ENCODE results near the gene ARCN1. TPM values are rescaled to one million over a fixed set of nuclear protein-coding genes. Genes with fewer than 3 reads are reported as not detected.

ARCN1 gene
- total and polyA plus RNA-seq, 2 donors (not counting 1 experiment from before 2014, with no cell fraction given) = 42.9 to 83.2 TPM

- Histone ChIP-seq H3K79me2 (ENCODE audit: control insufficient read depth, insufficient read depth, low read length) (no peaks in the 10 kb centered on the region), H2AFZ (ENCODE audit: insufficient read depth, low read depth, low read length, poor library complexity, severe bottlenecking) (no peak overlapping the region), H3K4me1 (ENCODE audit: control insufficient read depth in 2 of 2, insufficient read depth in 2 of 2, low read length in 2 of 2) (peaks cover 14 to 21% of the 10 kb centered on the region in 2 donors), H3K9ac (ENCODE audit: low read length) (no peak overlapping the region), H4K20me1 (ENCODE audit: control insufficient read depth, insufficient read depth, low read length, poor library complexity, severe bottlenecking) (no peaks in the 10 kb centered on the region), H3K4me3 (ENCODE audit: control extremely low read depth in 1 of 5, extremely low read depth in 1 of 5, insufficient read depth in 1 of 5, low read depth in 2 of 5, low read length in 4 of 5) (no peak overlapping the region), H3K9me3 (ENCODE audit: control extremely low read depth in 1 of 3, control insufficient read depth in 2 of 3, insufficient read depth in 1 of 3, low read length in 2 of 3) (no peaks in the 10 kb centered on the region), H3K27me3 (replicated peaks in 1 of 4; ENCODE audit: control extremely low read depth in 1 of 4, control insufficient read depth in 3 of 4, insufficient read depth in 4 of 4, low read length in 3 of 4) (no peaks in the 10 kb centered on the region), H3K27ac (ENCODE audit: low read length in 2 of 2) (no peak overlapping the region), H3K36me3 (replicated peaks in 1 of 2; ENCODE audit: control extremely low read depth in 1 of 2, control insufficient read depth in 1 of 2, extremely low read depth in 1 of 2, insufficient read depth in 2 of 2, low read length in 1 of 2) (no peaks in the 10 kb centered on the region), H3K4me2 (replicated peaks; ENCODE audit: low read depth, low read length, poor library complexity, severe bottlenecking) (no peak overlapping the region)
- WGBS (ENCODE audit: insufficient coverage) = 97% methylated on average over 18 of the region's 19 CpGs
- POLR2A ChIA-PET = no interaction called here
- CTCF ChIA-PET = no interaction called here
- ATAC-seq (ENCODE audit: low read depth) (no peak), DNase-seq (no peak)
- intact Hi-C loops (cut with micrococcal nuclease) = no loop called here
- Mint-ChIP-seq H3K27ac (no peak overlapping the region), H3K4me3 (no peak overlapping the region), H3K27me3 (no peaks in the 10 kb centered on the region), H3K4me1 (peaks cover 21% of the 10 kb centered on the region), H3K9me3 (ENCODE audit: insufficient read depth) (no peaks in the 10 kb centered on the region)
- TF ChIP-seq EZH2 (IDR thresholded peaks at IDR 0.05; ENCODE audit: borderline replicate concordance, insufficient read depth, low read depth, low read length, poor library complexity, severe bottlenecking) = no peak
- TF ChIP-seq, protein P1, sequence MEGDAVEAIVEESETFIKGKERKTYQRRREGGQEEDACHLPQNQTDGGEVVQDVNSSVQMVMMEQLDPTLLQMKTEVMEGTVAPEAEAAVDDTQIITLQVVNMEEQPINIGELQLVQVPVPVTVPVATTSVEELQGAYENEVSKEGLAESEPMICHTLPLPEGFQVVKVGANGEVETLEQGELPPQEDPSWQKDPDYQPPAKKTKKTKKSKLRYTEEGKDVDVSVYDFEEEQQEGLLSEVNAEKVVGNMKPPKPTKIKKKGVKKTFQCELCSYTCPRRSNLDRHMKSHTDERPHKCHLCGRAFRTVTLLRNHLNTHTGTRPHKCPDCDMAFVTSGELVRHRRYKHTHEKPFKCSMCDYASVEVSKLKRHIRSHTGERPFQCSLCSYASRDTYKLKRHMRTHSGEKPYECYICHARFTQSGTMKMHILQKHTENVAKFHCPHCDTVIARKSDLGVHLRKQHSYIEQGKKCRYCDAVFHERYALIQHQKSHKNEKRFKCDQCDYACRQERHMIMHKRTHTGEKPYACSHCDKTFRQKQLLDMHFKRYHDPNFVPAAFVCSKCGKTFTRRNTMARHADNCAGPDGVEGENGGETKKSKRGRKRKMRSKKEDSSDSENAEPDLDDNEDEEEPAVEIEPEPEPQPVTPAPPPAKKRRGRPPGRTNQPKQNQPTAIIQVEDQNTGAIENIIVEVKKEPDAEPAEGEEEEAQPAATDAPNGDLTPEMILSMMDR (IDR thresholded peaks at IDR 0.05) = no peak
Measured at GRCh38 chr11:118532852-118533768, 39.1 kb upstream of the ARCN1 start.

All from B cell (primary cell).